Measurements from ENCODE around the gene TMEM134. TPM values are rescaled to one million over a fixed set of nuclear protein-coding genes. Genes with fewer than 3 reads are reported as not detected.
A peak's percentile ranks its signal among the peaks of the same experiment; 100 is the strongest.

Gene TMEM134
- total and polyA plus RNA-seq, 9 of the 15 experiments (the other 6 are each of a cell fraction or from before 2014, with no cell fraction given) = 0.63 to 48.4 (median 10.7) TPM

- in situ Hi-C loops (cut with MboI) = no loop called here
- Histone ChIP-seq H3K36me3 (ENCODE audit: control insufficient read depth, insufficient read depth, low read length) (peaks cover 41% of the 10 kb centered on the region; the same call in 2 of the 3 replicates), H3K4me1 (replicated peaks in 1 of 2; ENCODE audit: control insufficient read depth in 2 of 2, insufficient read depth in 2 of 2, low read length in 2 of 2) (peaks cover 28 to 73% of the 10 kb centered on the region in 2 experiments), H2AFZ (ENCODE audit: low read depth, low read length) (peak within 1 kb of the TSS; percentile 71), H3K79me2 (ENCODE audit: control insufficient read depth, insufficient read depth, low read length) (peaks cover 33% of the 10 kb centered on the region), H3K4me3 (peak within 1 kb of the TSS; percentile 73), H3K27ac (ENCODE audit: extremely low read depth, low read depth, low read length) (peak within 1 kb of the TSS; percentile 72), H4K20me1 (replicated peaks; ENCODE audit: control insufficient read depth, insufficient read depth, low read length) (no peaks in the 10 kb centered on the region), H3K27me3 (ENCODE audit: control insufficient read depth in 2 of 2, insufficient read depth in 2 of 2, low read length in 2 of 2) (no peaks in the 10 kb centered on the region), H3K9me3 (replicated peaks; ENCODE audit: control insufficient read depth, insufficient read depth, low read depth, low read length) (no peaks in the 10 kb centered on the region), H3K4me2 (ENCODE audit: insufficient read depth, low read length) (peak within 1 kb of the TSS; percentile 90), H3K9ac (ENCODE audit: insufficient read depth in 1 of 2, low read depth in 2 of 2, low read length in 2 of 2) (peak within 1 kb of the TSS; percentile 82 to 87), H3K9me1 (ENCODE audit: control insufficient read depth, insufficient read depth, low read length) (peaks cover 6% of the 10 kb centered on the region)
- DNase-seq (ENCODE audit: extremely low read depth in 1 of 4, low spot score in 3 of 4) (peak; percentile 82 to 87 (median 84)), FAIRE-seq (peak; percentile 60), ATAC-seq (peak; percentile 71)
- ChIA-PET CTCF (ENCODE audit: low intra/inter-chr PET ratio) (interaction anchor here (0.9 to 2.5 kb wide), 2 partner anchors 103 to 148 kb away, joined by 3 to 13 read pairs; partner anchors contain the start of gene PPP1CA), POLR2A (interaction anchor here (0.6 kb wide), 1 partner anchor 121 kb away, joined by 3 read pairs; no protein-coding TSS in a partner anchor)
- intact Hi-C loops (cut with micrococcal nuclease) = loop anchor here (1.0 to 5.0 kb wide), 5 partner anchors 23 to 148 kb away; partner anchors contain the start of genes GSTP1 and RPS6KB2
- WGBS (ENCODE audit: insufficient coverage, low coverage, missing lambda C conversion rate) = 0% methylated on average over 17 of the region's 58 CpGs
- no TSS peak for BruUV-seq (replicated peaks)
- 0 out of 2 replicates have a peak, but pooled peaks have one; percentile 4 for TF ChIP-seq ZC3H4 (CRISPR knock-in tag; IDR thresholded peaks at IDR 0.05; ENCODE audit: borderline replicate concordance)
- TF ChIP-seq PRDM10 (IDR thresholded peaks at IDR 0.05; ENCODE audit: partially characterized antibody) = no peak
- TF ChIP-seq ZNF175 (CRISPR knock-in tag; IDR thresholded peaks at IDR 0.05; ENCODE audit: low read depth) = no peak
- TF ChIP-seq ZNF778 (CRISPR knock-in tag; IDR thresholded peaks at IDR 0.05) = no peak
- TF ChIP-seq RB1 (IDR thresholded peaks at IDR 0.05; ENCODE audit: low read depth) = peak; percentile 50; the same call in 1 of the 2 replicates
- peak; percentile 38 to 61; a peak in 2 of 4 replicates for TF ChIP-seq MAZ (CRISPR knock-in tag; conservative IDR thresholded peaks at IDR 0.05 in 1 of 2, IDR thresholded peaks at IDR 0.05 in 1 of 2)
- no peak for TF ChIP-seq FOXK1 (CRISPR knock-in tag; IDR thresholded peaks at IDR 0.05; ENCODE audit: borderline replicate concordance)
- TF ChIP-seq POLR2G (IDR thresholded peaks at IDR 0.05; ENCODE audit: low read depth, low read length) = peak; percentile 68
- TF ChIP-seq HDAC1 (IDR thresholded peaks at IDR 0.05) = peak in 1 of 2 experiments; percentile 8; a peak in 1 of 4 replicates
- TF ChIP-seq CREM (IDR thresholded peaks at IDR 0.05; ENCODE audit: low read depth) = peak; percentile 82
- TF ChIP-seq E2F6 (IDR thresholded peaks at IDR 0.05; ENCODE audit: borderline replicate concordance in 1 of 2, extremely low read depth in 1 of 2, insufficient read depth in 1 of 2, insufficient read length in 1 of 2, low read depth in 1 of 2, low read length in 1 of 2, poor library complexity in 1 of 2, severe bottlenecking in 1 of 2) = peak; percentile 24 to 71
- TF ChIP-seq, protein P1, sequence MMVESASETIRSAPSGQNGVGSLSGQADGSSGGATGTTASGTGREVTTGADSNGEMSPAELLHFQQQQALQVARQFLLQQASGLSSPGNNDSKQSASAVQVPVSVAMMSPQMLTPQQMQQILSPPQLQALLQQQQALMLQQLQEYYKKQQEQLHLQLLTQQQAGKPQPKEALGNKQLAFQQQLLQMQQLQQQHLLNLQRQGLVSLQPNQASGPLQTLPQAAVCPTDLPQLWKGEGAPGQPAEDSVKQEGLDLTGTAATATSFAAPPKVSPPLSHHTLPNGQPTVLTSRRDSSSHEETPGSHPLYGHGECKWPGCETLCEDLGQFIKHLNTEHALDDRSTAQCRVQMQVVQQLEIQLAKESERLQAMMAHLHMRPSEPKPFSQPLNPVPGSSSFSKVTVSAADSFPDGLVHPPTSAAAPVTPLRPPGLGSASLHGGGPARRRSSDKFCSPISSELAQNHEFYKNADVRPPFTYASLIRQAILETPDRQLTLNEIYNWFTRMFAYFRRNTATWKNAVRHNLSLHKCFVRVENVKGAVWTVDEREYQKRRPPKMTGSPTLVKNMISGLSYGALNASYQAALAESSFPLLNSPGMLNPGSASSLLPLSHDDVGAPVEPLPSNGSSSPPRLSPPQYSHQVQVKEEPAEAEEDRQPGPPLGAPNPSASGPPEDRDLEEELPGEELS (CRISPR knock-in tag; IDR thresholded peaks at IDR 0.05; ENCODE audit: borderline replicate concordance) = no peak
These were observed 36.0 kb upstream of the TMEM134 start, which contains the start of gene PITPNM1 for GRCh38 chr11:67504950-67505581. TSS of gene PITPNM1 (minus strand) at chr11:67505363. CDS start at chr11:67504180, 1,183 bp downstream.

All from K562 (cell line).